Stimulated activated effector memory CD8-positive, alpha-beta T cell treated with anti-CD3 and anti-CD28 coated beads, Interleukin-12 subunit alpha, Interleukin-12 subunit beta, amount 100 ng/mL, for 72 hours (primary cell): ENCODE results near the gene SESN2.
A peak's percentile ranks its signal among the peaks of the same experiment; 100 is the strongest.

Experiments used
- ATAC-seq: fragments of 150-1000 bp; cut with Tn5 transposase; 2 replicates; pipeline ENCODE4 v1.10.0; 2021
- DNase-seq, 2 donors: peaks; one replicate each; pipeline ENCODE4 v3.0.0; 2021 to 2022; ENCODE audit warnings: low spot score in 2 of 2
- H3K27ac Mint-ChIP-seq: one replicate; pipeline ENCODE4 v1.8.0; 2022; ENCODE audit warnings: mild to moderate bottlenecking, mixed read lengths
- H3K36me3 Mint-ChIP-seq: one replicate; pipeline ENCODE4 v1.8.0; 2022; ENCODE audit warnings: mild to moderate bottlenecking, mixed read lengths
- H3K4me1 Mint-ChIP-seq: one replicate; pipeline ENCODE4 v1.8.0; 2022; ENCODE audit warnings: mixed read lengths
- H3K4me3 Mint-ChIP-seq: one replicate; pipeline ENCODE4 v1.8.0; 2022; ENCODE audit warnings: mild to moderate bottlenecking, mixed read lengths
- H3K9me3 Mint-ChIP-seq: one replicate; pipeline ENCODE4 v1.8.0; 2022; ENCODE audit warnings: mixed read lengths

Gene SESN2, protein sequence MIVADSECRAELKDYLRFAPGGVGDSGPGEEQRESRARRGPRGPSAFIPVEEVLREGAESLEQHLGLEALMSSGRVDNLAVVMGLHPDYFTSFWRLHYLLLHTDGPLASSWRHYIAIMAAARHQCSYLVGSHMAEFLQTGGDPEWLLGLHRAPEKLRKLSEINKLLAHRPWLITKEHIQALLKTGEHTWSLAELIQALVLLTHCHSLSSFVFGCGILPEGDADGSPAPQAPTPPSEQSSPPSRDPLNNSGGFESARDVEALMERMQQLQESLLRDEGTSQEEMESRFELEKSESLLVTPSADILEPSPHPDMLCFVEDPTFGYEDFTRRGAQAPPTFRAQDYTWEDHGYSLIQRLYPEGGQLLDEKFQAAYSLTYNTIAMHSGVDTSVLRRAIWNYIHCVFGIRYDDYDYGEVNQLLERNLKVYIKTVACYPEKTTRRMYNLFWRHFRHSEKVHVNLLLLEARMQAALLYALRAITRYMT

DNA sequence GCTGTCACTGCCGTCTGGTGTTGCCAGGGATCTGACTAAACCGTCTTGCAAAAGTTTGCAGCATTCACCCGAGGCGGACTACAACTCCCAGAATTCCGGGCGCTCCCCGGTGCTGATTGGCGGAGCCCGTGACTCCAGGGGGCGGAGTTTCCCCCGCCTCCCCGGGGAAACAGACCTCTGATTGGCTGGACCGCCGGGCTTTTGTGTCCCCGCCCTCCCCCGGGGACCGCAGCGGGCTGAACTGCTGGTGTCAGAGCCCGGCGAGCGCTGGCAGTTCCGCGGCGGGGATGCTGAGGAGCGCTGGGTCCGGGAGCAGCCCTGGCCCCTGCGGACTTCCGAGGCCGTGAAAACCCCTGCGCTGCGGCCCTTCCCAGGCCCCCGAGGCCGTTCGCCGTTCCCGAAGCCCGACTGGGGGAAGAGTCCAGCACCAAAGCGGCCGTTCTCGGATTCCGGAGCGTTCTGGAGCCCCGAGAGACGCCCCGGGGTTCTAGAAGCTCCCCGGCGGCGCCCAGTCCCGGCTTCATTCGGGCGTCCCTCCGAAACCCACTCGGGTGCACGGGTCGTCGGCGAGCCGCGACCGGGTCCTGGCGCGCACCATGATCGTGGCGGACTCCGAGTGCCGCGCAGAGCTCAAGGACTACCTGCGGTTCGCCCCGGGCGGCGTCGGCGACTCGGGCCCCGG lies at the start of gene SESN2:
TSS of gene SESN2 (plus strand) at position 267 of the 682 bp plus-strand sequence. CDS start at position 597, 330 bp downstream.
- Mint-ChIP-seq H3K9me3 (no peaks in the 10 kb centered on the region), H3K4me1 (peaks cover 38% of the 10 kb centered on the region), H3K36me3 (peaks cover 40% of the 10 kb centered on the region), H3K27ac (peak within 1 kb of the TSS; percentile 97), H3K4me3 (peak within 1 kb of the TSS; percentile 67)
- ATAC-seq: peak; percentile 95
- DNase-seq: peak; percentile 96 to 99

DNA sequence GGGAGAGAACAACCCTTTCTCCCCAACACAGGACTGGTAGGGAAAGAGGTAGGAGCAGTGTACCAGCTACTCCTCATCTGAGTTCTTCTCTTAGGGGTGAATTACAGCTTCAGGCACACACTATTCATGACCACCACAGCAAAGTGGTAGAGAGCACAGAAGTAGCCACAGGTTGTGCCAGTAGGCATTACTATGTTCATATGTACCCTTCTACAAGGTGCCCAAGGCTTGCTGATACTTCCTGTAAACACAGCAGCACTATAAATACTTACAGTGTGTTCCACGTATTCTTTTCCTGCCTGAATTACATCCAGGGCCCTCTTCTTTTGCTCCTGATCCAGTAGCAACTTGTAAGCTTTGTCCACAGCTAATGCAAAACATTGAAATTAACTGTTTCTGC lies 49.6 kb upstream of the SESN2 start:
- Mint-ChIP-seq H3K36me3 (peaks cover 84% of the 10 kb centered on the region), H3K9me3 (no peaks in the 10 kb centered on the region), H3K27ac (no peak overlapping the region), H3K4me3 (no peak overlapping the region), H3K4me1 (no peaks in the 10 kb centered on the region)
- no peak for ATAC-seq
- DNase-seq: no peak

DNA sequence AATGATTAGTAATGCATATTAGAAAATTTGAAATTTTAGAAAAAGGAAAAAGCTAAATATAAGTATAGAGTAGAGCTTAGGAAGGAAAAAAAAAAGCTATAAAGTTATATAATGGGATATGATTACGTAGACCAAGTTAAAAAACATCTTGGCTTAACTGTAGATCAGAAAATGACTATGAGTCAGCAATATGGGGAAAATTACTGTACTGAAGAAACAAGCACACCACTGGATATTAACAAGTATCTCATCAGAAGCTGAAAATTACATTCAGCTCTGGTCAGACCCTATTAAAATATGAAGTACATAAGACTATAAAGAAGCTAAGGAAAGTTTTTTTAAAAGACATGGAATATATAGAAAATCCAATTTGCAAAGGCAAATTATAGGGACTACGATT lies 46.0 kb upstream of the SESN2 start:
- DNase-seq (no peak), ATAC-seq (no peak)
- no peak overlapping the region for H3K4me3 Mint-ChIP-seq
- no peaks in the 10 kb centered on the region for H3K9me3 Mint-ChIP-seq
- no peaks in the 10 kb centered on the region for H3K4me1 Mint-ChIP-seq
- peaks cover 85% of the 10 kb centered on the region for H3K36me3 Mint-ChIP-seq
- H3K27ac Mint-ChIP-seq: no peak overlapping the region

DNA sequence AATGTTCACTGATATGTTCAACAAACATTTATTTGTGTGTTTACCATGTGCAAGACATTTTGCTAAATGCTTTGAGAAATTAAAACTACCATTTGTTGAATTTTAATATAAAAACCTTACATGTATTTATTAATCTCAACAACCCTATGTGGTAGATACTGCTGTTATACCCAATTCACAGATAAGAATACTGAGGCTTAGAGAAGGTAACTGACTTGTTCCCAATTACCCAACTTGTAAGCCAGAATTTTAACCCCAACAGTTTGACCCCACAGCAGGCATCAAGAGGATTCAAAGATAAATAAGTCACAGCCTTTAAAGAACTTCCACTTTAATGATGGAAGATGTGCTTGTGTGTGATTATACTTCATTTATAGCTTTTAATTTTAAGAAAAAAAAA lies 30.2 kb upstream of the SESN2 start:
- no peak for DNase-seq
- H3K9me3 Mint-ChIP-seq: no peaks in the 10 kb centered on the region
- ATAC-seq: no peak
- no peak overlapping the region for H3K4me3 Mint-ChIP-seq
- peaks cover 18% of the 10 kb centered on the region for H3K4me1 Mint-ChIP-seq
- H3K36me3 Mint-ChIP-seq: peaks cover 87% of the 10 kb centered on the region
- peak overlapping the region; percentile 48 for H3K27ac Mint-ChIP-seq

DNA sequence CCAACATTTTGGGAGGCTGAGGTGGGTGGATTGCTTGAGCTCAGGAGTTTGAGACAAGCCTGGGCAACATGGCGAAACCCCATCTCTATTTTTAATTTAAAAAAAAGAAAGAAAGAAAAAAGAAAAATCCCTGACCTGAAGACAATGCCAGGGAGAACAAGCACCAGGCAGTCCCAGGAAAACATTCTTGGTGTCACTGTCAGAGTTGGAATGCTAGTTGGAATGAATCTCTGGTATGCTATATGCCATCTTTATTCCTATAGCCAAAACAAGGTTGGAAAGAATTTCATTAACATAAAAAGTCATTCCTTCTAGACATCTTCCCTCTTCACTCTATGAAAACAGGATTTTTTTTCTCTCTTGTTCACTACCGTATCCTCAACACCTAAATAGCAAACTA lies 29.3 kb upstream of the SESN2 start:
- ATAC-seq (no peak), DNase-seq (no peak)
- Mint-ChIP-seq H3K4me3 (no peak overlapping the region), H3K9me3 (no peaks in the 10 kb centered on the region), H3K4me1 (peaks cover 18% of the 10 kb centered on the region), H3K36me3 (peaks cover 78% of the 10 kb centered on the region), H3K27ac (no peak overlapping the region)

DNA sequence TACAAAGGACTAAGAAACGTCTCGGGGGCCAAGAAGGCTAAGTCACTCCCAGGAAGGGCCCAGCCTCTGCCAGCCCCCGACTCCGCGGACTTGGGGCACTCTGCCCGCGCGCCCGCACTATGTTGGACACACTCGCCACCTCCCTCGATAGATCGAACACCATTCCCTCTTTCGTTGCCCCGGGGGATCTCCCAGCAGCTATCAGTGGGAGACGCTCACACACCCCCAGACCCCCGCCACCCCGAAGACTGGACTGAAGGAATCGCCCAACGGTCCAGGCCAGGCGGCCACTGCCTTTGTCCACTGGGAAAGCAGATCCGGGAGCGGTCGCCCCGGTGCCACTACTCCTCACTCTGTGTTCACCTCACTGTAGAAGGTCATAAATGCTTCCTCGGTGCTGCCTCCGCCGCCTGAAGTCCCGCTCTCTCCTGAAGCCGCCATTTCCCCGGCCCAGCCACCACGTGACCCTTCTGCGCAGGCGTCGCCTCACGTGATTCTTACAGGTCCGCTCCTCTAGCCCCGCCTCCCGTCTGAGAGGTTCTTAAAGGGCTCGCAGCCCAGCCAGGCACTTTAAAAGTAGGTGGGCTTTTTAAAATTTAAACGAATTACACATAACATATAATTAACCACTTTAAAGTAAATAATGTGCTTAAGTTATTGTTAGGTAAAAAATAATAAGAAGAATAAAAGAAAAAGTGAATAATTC lies 26.6 kb upstream of the SESN2 start, which contains the start of gene DNAJC8:
TSS of gene DNAJC8 (minus strand) at position 472 of the 706 bp plus-strand sequence. CDS start at position 441, 31 bp downstream.
- H3K4me3 Mint-ChIP-seq: peak within 1 kb of the TSS; percentile 100
- peaks cover 18% of the 10 kb centered on the region for H3K4me1 Mint-ChIP-seq
- peaks cover 51% of the 10 kb centered on the region for H3K36me3 Mint-ChIP-seq
- H3K27ac Mint-ChIP-seq: peak within 1 kb of the TSS; percentile 100
- ATAC-seq (peak; percentile 75), DNase-seq (peak; percentile 84 to 96)
- no peaks in the 10 kb centered on the region for H3K9me3 Mint-ChIP-seq

DNA sequence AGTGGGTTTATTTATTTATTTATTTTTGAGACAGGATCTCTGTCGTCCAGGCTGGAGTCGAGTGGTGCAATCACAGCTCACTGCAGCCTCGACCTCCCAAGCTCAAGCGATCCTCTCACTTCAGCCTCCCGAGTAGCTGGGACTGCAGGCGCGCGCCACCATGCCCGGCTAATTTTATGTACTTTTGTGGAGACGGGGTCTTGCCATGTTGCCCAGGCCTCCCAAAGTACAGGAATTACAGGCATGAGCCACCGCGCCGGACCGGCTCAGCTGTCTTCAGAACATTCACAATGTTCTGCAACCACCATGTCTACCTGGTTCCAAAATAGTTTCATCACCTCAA lies 26.1 kb upstream of the SESN2 start:
- Mint-ChIP-seq H3K9me3 (no peaks in the 10 kb centered on the region), H3K4me1 (peaks cover 18% of the 10 kb centered on the region), H3K27ac (peak overlapping the region; percentile 100), H3K36me3 (peaks cover 46% of the 10 kb centered on the region), H3K4me3 (peak overlapping the region; percentile 100)
- ATAC-seq (no peak), DNase-seq (no peak)

DNA sequence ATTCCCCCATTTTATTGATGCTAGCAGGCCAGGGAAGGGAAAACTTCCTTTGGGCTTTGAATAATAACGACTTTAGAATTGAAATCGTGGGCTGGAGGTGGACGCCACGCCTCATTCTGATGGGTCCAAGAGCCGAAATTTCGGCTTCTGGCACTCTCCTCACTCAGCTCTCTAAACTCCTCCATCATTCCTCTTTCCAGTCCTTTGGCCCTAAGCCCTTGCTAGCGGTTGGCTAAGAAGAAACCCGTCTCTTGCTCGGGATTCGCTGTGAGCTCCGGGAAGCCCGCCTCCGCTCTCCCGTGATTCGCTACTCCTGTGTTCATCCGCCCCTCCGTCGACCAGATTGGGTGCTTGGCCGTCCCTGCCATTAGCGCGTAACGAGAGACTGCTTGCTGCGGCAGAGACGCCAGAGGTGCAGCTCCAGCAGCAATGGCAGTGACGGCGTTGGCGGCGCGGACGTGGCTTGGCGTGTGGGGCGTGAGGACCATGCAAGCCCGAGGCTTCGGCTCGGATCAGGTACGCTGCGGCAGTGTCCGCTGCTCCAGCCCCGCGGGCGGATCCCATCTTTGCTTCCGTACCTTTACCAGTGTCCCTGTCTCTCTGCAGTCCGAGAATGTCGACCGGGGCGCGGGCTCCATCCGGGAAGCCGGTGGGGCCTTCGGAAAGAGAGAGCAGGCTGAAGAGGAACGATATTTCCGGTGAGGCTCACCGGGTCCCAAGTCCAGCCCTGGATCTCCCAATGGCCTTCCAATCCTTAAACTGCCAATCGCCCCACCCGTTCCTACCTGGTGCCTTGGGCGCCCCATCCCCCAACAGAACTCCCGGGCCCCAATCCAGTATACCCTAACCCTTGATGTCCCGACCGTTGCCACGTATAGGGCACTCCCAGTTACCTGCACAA lies 23.3 kb upstream of the SESN2 start, which contains the start of gene ATP5IF1:
TSS of gene ATP5IF1 (plus strand) at position 370 of the 901 bp plus-strand sequence. CDS start at position 430, 60 bp downstream.
- H3K36me3 Mint-ChIP-seq: peaks cover 26% of the 10 kb centered on the region
- peaks cover 13% of the 10 kb centered on the region for H3K4me1 Mint-ChIP-seq
- no peaks in the 10 kb centered on the region for H3K9me3 Mint-ChIP-seq
- DNase-seq (peak; percentile 79 to 94), ATAC-seq (peak; percentile 97)
- H3K27ac Mint-ChIP-seq: no peak within 1 kb of the TSS
- no peak within 1 kb of the TSS for H3K4me3 Mint-ChIP-seq

DNA sequence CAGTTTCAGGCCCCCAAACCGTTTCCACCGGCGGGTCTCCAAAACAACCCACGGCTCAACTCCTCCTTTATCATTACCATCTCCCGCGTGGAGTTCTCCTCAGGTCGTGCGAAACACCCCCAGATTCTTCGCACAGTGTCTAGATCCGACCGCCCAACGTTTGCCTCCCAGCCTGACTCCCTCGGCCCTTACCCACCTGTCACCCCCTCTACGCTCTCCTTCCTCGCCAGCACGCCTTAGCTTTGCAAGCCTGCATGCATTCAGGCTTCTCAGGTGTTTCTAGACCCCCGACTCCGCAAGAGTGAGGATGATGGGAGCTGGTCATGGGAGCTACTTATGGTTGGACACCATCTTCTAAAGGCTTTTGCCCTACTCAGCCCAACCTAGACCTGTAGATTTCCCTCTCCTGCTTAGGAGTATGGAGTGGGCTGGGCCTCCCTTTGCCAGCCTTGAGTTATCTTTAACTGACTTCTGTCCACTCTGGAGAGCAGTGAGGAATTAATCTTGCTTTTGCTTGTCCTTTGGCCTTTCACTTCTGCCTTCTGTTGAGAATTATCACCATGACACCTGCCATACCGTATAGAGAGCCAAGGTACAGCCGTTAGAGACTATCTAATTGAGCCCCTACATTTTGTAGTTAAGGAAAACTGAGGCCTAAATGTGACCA lies 22.5 kb upstream of the SESN2 start:
- no peak overlapping the region for H3K27ac Mint-ChIP-seq
- no peak for ATAC-seq
- peaks cover 13% of the 10 kb centered on the region for H3K4me1 Mint-ChIP-seq
- no peaks in the 10 kb centered on the region for H3K9me3 Mint-ChIP-seq
- H3K36me3 Mint-ChIP-seq: peaks cover 22% of the 10 kb centered on the region
- H3K4me3 Mint-ChIP-seq: no peak overlapping the region
- DNase-seq: no peak

DNA sequence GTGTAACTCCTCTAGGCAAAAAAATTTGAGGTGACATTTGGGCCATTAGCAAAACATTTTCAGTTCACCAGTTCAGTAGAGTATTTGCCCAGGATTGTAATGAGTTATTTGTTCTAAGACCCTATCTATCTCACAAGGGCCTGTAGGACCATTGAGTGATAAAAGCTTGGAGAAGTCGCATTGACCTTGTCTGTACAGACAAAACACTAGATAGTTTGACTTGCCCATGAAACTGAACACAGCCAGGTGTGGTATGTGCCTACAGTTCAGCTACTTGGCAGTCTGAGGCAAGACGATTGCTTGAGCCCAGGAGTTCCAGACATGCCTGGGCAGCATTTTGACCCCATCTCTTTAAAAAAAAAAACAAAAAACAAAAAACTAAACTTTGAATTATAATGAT lies 20.3 kb upstream of the SESN2 start:
- H3K4me3 Mint-ChIP-seq: no peak overlapping the region
- H3K36me3 Mint-ChIP-seq: peaks cover 8% of the 10 kb centered on the region
- ATAC-seq (no peak), DNase-seq (no peak)
- H3K27ac Mint-ChIP-seq: no peak overlapping the region
- peaks cover 6% of the 10 kb centered on the region for H3K4me1 Mint-ChIP-seq
- H3K9me3 Mint-ChIP-seq: no peaks in the 10 kb centered on the region

DNA sequence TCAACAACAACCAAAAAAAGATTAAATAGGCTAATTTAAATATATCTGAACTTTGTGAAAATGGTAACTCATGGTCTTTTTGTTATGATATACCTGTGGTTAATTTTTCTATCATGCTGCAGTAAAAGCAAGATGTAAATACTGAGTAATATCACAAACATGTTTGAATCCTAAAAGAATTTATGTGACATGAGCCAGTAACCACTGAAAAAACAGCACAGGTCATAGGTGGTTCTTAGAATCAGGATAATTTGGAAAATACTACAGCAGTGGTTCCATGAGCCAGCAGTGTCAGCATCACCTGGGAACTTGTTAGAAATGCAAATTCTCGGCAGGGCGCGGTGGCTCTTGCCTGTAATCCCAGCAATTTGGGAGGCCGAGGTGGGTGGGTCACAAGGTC lies 19.3 kb upstream of the SESN2 start:
- Mint-ChIP-seq H3K9me3 (no peaks in the 10 kb centered on the region), H3K36me3 (peaks cover 8% of the 10 kb centered on the region), H3K4me3 (no peak overlapping the region), H3K4me1 (peaks cover 13% of the 10 kb centered on the region), H3K27ac (no peak overlapping the region)
- DNase-seq (no peak), ATAC-seq (no peak)

DNA sequence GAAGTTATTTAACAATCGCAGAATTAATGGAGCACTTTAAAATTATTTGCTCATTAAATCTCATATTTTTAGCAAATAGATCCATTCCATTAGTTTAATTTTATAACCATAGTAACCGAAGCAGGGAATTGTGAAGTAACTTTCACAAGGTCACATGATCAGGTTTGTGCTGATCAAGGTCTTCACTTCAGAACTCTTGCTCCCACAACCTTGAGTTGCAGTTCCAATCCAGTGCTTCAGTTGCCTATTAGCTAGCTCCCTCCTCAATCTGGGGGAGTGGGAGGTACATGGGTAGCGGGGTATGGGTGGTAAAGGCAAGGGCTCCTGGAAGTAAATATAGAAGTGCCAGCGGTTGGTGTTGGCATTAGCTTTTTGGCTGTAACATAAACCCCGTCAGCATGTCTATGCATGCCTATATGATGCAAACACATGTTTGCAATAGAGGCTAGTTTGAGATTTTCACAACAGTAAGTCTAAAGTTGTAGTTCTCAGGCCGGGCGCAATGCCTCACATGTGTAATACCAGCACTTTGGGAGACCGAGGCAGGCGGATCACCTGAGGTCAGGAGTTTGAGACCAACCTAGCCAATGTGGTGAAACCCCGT lies 17.6 kb upstream of the SESN2 start:
- DNase-seq (no peak), ATAC-seq (no peak)
- H3K4me3 Mint-ChIP-seq: no peak overlapping the region
- H3K36me3 Mint-ChIP-seq: peaks cover 8% of the 10 kb centered on the region
- no peak overlapping the region for H3K27ac Mint-ChIP-seq
- H3K9me3 Mint-ChIP-seq: no peaks in the 10 kb centered on the region
- peaks cover 22% of the 10 kb centered on the region for H3K4me1 Mint-ChIP-seq

DNA sequence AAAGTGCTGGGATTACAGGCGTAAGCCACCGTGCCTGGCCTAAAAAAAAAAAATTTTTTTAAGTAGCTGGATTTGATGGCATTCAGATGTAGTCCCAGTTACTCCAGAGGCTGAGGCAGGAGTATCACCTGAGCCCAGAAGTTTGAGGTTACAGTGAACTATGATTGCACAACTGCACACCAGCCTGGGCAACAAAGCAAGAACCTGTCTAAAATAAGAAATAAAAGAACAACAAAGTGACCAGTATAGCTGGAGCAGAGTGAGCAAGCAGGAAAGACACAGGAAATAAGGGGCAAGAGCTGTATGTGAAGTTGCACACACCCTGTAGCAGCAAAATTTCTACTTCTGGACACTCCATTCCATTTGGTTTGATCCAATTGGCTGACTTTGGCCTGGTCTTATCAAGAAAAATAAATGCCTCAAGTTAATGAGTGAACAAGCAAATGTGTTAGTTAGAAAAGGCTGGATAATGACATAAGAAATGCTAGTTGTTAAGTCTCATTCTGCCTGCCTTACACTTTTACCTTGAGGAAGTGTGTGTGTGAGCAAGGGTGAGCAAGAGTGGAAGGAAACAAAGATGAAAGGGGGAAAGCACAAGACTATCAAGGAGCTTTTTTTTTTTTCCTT lies 15.5 kb upstream of the SESN2 start:
- ATAC-seq (no peak), DNase-seq (no peak)
- Mint-ChIP-seq H3K27ac (peak overlapping the region; percentile 81), H3K4me1 (peaks cover 39% of the 10 kb centered on the region), H3K36me3 (peaks cover 18% of the 10 kb centered on the region), H3K4me3 (peak overlapping the region; percentile 11), H3K9me3 (no peaks in the 10 kb centered on the region)
